HG02610 (cell line): ENCODE measurements around the gene NID1.

Experiments used
- ATAC-seq: cut with Tn5 transposase; IDR thresholded peaks from one replicate; pipeline ENCODE4 v1.9.1; 2021; ENCODE audit warnings: mild to moderate bottlenecking, moderate library complexity; ENCODE audit not compliant: unreplicated experiment

Gene NID1

GRCh38 chr1:236066828-236067386, 2.0 kb upstream of the NID1 start:
- ATAC-seq = peak; percentile 92

- ATAC-seq = no peak
These were observed 1.2 kb upstream of the NID1 start for GRCh38 chr1:236066054-236066453.

- ATAC-seq = no peak
These were observed 667 bp upstream of the NID1 start for GRCh38 chr1:236065509-236066005.

DNA sequence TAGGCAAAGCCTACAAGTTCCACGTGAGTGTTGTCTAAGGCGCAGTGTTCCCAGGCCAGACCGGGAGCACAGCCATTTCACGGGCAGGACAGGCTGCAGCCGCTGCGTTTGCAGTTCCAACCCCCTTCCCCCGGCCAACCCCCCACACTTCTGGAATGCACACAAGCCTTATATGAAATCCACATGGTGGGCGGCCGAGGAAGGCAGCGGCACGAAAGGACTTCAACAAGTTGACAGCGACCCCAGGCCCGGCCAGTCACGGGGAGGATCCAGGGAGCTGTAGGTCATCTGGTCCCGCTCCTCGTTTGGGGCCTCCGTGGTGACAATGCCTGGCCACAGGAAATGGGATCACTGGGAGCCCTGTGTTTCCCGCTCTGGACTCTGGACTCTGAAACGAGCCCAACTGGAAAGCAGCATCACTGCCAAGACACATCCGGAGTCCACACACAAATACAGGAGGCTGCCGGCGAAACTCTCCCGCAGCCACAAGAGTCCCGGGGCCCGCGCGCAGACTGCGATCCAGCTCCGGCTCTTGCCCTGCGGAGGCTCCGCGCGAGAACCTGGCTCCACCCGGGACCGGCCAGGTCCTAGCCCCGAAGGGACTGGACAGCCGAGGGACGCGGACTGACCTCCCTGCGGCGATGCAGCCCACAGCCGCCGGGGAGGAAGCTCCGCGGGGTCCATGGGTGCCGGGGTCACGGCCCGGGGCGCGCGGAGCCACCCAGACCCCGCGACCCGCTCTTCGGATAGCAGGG, 794 bp downstream of the NID1 start:
- peak; percentile 7 for ATAC-seq

DNA sequence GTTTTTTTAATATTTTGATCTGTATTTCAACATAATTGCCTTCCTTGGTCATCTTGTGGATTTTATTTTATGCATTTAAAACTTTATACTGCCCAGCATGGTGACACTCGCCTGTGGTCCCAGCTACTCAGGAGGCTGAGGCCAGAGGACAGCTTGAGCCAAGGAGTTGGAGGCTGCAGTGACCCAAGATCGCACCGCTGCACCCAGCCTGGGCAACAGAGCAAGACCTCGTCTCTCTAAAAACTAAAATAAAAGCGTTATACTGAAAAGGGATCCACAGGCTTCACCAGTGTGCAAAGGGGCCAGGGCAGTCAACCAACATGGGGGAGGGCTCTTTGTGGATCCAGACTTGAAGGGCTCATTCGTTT, 1.4 kb downstream of the NID1 start:
- no peak for ATAC-seq

- no peak for ATAC-seq
These were observed 4.6 kb downstream of the NID1 start for GRCh38 chr1:236060286-236060685.

- no peak for ATAC-seq
These were observed 5.9 kb downstream of the NID1 start for GRCh38 chr1:236059011-236059410.

- peak; percentile 85 for ATAC-seq
These were observed 6.6 kb downstream of the NID1 start for GRCh38 chr1:236058141-236058934.

DNA sequence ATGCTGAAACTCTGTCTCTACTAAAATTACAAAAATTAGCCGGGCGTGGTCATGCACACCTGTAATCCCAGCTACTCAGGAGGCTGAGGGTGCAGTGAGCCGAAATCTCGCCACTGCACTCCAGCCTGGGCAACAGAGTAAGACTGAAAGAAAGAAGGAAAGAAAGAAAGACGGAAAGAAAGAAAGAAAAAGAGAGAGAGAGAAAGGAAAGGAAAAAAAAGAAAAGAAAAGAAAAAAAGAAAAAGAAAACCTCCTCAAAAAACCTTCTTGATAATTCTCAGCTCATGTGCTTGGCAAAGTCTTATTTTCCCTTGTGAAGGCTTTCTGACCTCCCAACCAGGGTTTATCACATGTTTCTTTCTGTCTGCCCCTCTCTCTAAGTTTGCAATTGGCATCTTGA, 7.3 kb downstream of the NID1 start:
- no peak for ATAC-seq

GRCh38 chr1:236052232-236052993, 12.5 kb downstream of the NID1 start:
- ATAC-seq = no peak

DNA sequence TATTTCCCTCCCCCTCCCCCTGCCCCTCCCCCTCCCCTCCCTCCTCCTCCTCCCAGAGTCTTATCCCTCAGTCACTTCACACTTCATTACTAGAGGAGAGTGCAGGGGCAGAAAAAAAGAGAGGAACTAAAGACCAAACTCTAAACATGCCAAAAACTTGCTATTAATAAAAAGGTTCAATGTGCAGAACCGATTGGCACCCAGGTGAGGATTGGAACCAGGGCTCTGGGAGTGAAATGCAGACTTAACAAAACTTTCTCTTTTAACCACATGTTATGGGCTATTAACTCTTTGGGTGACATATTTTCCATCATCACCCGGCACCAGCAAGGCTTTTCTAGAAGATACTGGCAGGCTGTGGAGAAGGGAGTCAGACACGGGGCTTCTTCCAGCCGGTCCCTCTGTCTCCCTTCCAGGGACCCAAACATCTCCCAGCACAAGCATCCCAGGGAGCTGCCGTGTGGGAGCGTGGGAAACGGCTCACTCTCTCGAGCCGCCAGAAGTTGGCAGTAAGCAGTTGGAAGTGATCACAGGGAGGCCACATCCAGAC, 13.6 kb downstream of the NID1 start:
- ATAC-seq = no peak

DNA sequence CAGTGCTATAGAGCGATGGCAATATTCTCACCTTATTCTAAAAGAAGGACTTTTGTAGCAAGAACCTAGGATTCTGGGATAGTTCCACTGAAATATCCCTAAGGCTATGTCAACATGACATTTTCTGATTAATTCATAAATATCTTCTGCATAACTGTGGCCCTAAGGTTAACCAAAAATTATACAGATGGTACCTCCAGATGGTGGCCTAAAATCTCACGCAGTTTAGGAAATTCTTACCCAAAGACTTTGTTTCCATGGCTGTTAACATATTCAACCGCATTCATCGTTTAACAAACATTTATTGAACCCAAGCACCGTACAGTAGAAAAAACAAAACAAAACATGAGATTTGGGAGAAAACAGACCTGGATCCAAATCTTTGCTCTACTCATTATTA, 19.1 kb downstream of the NID1 start:
- ATAC-seq = no peak

DNA sequence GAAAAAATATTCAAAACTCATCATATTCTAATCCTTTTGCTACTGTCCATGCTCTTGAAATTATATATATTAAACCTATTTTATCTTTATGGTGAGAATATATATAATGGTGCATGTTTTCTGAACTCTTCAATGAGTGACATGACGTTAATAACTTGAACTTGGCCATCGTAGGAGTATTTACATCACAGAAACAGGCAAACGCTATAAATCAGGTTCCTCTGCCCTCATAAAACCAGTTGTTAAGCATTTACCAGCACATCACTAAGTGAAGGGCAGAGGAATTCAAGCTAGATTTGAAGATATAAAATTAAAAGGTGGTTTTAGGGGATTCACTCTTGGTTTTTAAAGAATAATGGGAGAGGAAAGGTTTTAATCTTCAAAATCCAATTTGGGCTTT, 20.5 kb downstream of the NID1 start:
- ATAC-seq = no peak

DNA sequence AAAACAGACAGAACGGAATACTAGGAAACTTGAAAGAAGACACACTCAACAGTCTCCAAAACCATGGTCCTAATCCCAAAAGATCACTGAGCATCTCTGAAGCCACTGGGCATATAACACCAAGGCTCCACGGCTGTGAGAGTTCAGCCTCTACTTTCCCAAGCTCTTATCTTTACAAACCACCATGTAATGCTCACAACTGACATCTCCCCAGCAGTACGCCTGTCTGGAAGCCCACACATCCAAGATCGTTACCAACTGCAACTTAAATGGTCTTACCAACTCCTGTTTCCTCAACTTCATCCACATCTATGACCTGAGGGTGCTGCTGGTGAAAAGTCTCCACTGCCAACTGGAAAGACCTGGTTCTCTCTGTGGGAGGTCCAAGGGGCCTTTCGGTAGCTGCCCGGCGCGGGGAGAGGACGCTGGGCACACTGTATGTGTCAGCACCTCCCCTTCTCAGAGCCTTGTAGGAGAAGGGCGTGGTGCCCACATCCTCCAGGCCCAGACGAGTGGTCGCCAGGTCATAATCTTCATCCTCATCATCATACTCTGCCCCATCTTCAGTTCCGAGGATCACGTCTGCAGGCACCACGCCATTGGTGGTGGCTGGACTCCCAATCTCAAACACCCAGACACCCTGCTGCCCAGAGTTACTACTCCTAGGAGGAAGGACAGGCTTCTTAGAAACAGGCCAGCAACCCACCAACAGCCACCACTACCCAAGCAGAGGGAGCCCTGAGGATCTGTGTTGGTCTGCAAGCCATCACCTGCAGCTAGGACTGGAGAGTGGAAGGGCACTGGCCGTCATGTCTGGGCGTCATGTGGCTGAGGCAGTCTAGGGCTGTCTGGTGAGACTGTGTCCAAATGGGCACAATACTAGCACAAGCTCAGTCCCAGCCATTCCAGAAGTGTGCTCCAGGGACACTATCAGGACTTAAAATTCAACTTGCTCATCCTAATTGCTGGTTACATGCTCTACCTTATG, 23.0 kb downstream of the NID1 start:
- ATAC-seq = no peak

DNA sequence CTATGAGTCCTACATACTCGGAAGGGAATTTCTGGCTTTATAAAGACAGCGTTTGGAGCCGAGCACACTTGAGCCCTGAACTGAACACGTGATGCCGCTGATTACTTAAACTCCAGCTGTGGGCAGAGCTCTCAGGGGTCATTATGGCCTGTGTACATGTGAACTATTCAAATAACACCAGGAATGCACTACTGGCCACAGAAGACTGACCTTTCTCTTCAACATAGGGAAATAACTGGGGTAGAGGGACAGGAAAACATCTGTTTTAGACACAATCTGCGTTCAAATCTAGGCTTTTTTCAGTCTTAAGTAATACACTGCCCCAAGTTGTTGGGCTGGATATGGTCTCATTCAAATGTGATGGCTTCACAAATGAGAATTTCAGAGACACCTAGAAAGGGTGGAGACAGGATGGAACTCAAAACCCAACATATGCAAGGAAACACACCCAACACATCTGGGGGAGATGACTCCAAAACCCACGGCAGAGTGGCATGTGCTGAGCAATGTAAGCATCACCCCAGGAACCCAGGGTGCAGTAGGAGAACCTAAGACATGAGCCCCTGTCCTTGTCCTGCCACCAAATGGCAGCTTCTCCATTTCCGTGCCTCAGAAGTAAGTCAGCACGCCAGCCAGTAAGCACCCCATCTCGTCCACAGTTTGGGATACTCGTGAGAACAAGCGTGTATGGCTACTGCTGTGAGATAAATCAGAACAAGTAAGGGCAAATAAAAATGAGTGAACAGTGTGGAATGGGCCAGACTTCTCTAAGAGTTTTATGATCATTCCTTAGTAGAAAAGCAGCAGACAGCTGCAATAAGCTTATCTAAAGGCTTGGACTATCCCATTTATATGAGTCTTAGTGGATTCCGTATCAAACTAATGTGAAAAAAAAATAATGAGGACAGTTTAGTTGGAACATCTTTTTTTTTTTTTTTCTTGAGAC, 24.9 kb downstream of the NID1 start:
- ATAC-seq = no peak

DNA sequence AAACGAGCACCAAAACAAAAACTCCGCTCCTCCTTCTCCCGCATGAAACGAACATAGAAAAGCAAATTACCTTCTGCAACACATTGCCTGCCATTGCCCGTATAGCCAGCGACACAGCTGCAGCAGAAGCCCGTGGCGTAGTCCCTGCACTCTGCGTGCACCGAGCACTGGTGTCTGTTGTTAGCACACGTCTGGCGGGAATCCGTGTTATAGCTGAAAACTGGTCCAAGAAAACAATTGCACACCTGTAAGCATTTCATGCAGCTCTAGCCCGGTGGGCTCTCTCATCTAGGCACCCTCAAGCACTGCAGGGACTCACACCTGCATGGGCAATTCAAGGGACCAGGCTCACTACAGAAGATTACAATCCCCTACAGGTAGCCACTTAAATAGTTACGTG, 26.9 kb downstream of the NID1 start:
- no peak for ATAC-seq

- no peak for ATAC-seq
These were observed 29.2 kb downstream of the NID1 start for GRCh38 chr1:236035681-236036101.

- no peak for ATAC-seq
These were observed 31.6 kb downstream of the NID1 start for GRCh38 chr1:236033336-236033735.

GRCh38 chr1:236030534-236030933, 34.4 kb downstream of the NID1 start:
- ATAC-seq = no peak
